HCT116 (cell line): ENCODE data around the gene TANC1.

Experiments used
- CBX3 ChIP-seq: IDR thresholded peaks from 2 replicates; pipeline ENCODE4 v1.6.1; 2012; ENCODE audit warnings: low read depth
- CEBPB ChIP-seq: IDR thresholded peaks from 2 replicates; pipeline ENCODE4 v1.6.1; 2012; ENCODE audit warnings: low read depth
- EZH2 ChIP-seq: fragments of 200-600 bp; sonication (generic); IDR thresholded peaks from 2 replicates; pipeline ENCODE4 v1.6.1; 2017; ENCODE audit warnings: antibody characterized with exemption, mixed run types
- EZH2phosphoT487 ChIP-seq: fragments of 200-600 bp; IDR thresholded peaks from 2 replicates; pipeline ENCODE4 v1.6.1; 2018; ENCODE audit warnings: antibody characterized with exemption, borderline replicate concordance
- JUND ChIP-seq: IDR thresholded peaks from 2 replicates; pipeline ENCODE4 v1.6.1; 2012
- POLR2A ChIP-seq: IDR thresholded peaks from 2 replicates; pipeline ENCODE4 v1.7.0; 2011; ENCODE audit warnings: borderline replicate concordance; ENCODE audit not compliant: insufficient read depth, insufficient read length; ENCODE audit errors: extremely low read depth
- POLR2AphosphoS5 ChIP-seq: IDR thresholded peaks from 2 replicates; pipeline ENCODE4 v1.6.1; 2011; ENCODE audit warnings: mild to moderate bottlenecking, low read depth, low read length, moderate library complexity
- SIN3A ChIP-seq: IDR thresholded peaks from 2 replicates; pipeline ENCODE4 v1.6.1; 2012; ENCODE audit warnings: low read depth
- SRF ChIP-seq: IDR thresholded peaks from 2 replicates; pipeline ENCODE4 v1.6.1; 2012; ENCODE audit warnings: low read depth
- YY1 ChIP-seq: IDR thresholded peaks from 2 replicates; pipeline ENCODE4 v1.6.1; 2011; ENCODE audit warnings: low read length, low read depth, moderate library complexity, mild to moderate bottlenecking; ENCODE audit not compliant: insufficient replicate concordance; ENCODE audit errors: extremely low read depth
- ZNF274 ChIP-seq: fragments of 200-500 bp; sonication (Bioruptor generic); IDR thresholded peaks from 2 replicates; pipeline ENCODE4 v1.6.1; 2014; ENCODE audit warnings: mild to moderate bottlenecking, low read depth, low read length, inconsistent platforms
- TF ChIP-seq, protein P1 (sequence below): IDR thresholded peaks from 2 replicates; pipeline ENCODE4 v1.6.1; 2012
- TF ChIP-seq, protein P2 (sequence below), 3 experiments: fragments of 200-600 bp in 1 of 3; sonication (generic) in 1 of 3; IDR thresholded peaks in 2 of 3; conservative IDR thresholded peaks in 1 of 3; 2 replicates each; pipeline ENCODE4 v1.5.1; 2012 to 2017; ENCODE audit warnings: low read depth in 2 of 3, low read length in 2 of 3, antibody characterized with exemption in 1 of 3, borderline replicate concordance in 1 of 3, control low read depth in 1 of 3, mild to moderate bottlenecking in 1 of 3, mixed read lengths in 1 of 3, mixed run types in 1 of 3, moderate library complexity in 1 of 3; ENCODE audit not compliant: insufficient read depth in 1 of 3

DNA sequence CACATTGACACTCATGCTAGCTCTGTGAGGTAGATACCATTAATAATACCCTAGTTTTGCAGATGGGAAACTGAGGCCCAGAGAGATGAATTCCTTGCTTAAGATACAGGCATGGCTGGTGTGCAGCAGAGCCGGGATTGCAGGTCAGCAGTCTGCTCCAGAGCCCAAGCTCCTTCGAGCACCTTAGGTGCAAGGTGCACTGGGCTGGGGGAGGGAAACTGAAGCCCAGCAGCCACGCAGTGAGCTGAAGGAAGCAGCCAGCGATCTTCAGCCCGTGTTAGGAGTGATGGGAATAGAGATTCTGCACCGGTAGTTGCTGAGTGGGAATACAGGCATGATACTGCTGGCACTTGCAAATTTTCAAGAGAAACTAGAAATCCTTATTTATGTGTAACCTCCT, 50.6 kb downstream of the TANC1 start:
- no peak for TF ChIP-seq POLR2AphosphoS5
- no peak for TF ChIP-seq SRF
- no peak for TF ChIP-seq YY1
- TF ChIP-seq, protein P1, sequence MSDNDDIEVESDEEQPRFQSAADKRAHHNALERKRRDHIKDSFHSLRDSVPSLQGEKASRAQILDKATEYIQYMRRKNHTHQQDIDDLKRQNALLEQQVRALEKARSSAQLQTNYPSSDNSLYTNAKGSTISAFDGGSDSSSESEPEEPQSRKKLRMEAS: no peak
- TF ChIP-seq, protein P2, sequence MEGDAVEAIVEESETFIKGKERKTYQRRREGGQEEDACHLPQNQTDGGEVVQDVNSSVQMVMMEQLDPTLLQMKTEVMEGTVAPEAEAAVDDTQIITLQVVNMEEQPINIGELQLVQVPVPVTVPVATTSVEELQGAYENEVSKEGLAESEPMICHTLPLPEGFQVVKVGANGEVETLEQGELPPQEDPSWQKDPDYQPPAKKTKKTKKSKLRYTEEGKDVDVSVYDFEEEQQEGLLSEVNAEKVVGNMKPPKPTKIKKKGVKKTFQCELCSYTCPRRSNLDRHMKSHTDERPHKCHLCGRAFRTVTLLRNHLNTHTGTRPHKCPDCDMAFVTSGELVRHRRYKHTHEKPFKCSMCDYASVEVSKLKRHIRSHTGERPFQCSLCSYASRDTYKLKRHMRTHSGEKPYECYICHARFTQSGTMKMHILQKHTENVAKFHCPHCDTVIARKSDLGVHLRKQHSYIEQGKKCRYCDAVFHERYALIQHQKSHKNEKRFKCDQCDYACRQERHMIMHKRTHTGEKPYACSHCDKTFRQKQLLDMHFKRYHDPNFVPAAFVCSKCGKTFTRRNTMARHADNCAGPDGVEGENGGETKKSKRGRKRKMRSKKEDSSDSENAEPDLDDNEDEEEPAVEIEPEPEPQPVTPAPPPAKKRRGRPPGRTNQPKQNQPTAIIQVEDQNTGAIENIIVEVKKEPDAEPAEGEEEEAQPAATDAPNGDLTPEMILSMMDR (IDR thresholded peaks at IDR 0.05 in 2 of 3, conservative IDR thresholded peaks at IDR 0.05 in 1 of 3; ENCODE audit: borderline replicate concordance in 1 of 3, insufficient read depth in 1 of 3, low read depth in 2 of 3, low read length in 2 of 3): no peak
- no peak for TF ChIP-seq EZH2
- TF ChIP-seq EZH2phosphoT487: no peak
- no peak for TF ChIP-seq POLR2A
- no peak for TF ChIP-seq ZNF274
- TF ChIP-seq CEBPB: no peak
- no peak for TF ChIP-seq SIN3A
- TF ChIP-seq JUND: no peak
- TF ChIP-seq CBX3: no peak
